COLO668 (cell line): Measurements from ENCODE around the gene SSRP1.

Experiments used
- DNase-seq: peaks from one replicate; lab custom pipeline; 2025; ENCODE audit not compliant: unreplicated experiment; lab: John Stamatoyannopoulos, UW

SSRP1 gene

DNA sequence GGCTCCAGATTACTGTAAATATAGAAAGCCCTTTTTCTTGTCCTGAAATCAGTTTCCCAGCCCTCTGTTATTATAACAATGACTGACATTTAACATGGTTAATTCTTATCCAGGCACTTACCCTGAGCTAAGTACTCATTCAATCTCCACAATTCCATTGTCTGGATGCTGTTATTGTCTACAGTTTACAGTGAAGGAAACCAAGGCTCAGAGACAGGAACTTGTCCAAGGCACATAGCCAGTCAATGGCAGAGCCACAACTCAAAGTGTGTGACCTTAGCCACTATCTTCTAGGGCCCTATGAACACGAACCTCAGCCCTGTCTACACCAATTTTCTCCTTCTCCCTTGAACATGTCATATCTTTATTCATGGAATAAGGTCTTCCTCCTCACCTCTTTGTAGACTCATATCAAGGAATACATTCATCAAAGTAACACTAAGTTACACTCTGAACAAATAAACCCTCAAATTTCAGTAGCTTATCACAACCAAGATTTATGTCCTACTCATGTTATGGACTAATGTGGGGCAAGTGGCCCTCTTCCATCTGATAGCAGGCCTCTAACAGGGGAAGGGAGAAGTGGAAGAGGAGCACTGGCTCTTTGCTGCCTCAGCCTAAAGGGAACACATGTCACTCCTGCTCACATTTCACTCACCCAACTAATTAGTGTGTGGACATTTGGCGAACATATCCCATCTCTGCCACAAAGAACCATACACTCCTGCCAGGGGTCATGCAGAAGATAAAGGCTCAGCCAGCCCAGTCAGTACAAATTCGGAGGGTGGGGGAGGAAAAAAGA is 59.3 kb downstream of the SSRP1 start:
- DNase-seq, result no peak
